ENCODE results near the gene SLIT3.

Gene SLIT3

GRCh38 chr5:168693297-168693696 lies 607.6 kb downstream of the SLIT3 start:
- no peak overlapping the region for H3K4me3 ChIP-seq (replicated peaks; ENCODE audit: low read depth, low read length)
- TF ChIP-seq CTCF (IDR thresholded peaks at IDR 0.05; ENCODE audit: low read length, missing control alignments), result no peak
- no peak for DNase-seq (ENCODE audit: low read depth)

- DNase-seq (ENCODE audit: low read depth), result no peak
- no peak overlapping the region for H3K4me3 ChIP-seq (replicated peaks; ENCODE audit: low read depth, low read length)
- no peak for TF ChIP-seq CTCF (IDR thresholded peaks at IDR 0.05; ENCODE audit: low read length, missing control alignments)
Observed at GRCh38 chr5:168691891-168692290, 609.0 kb downstream of the SLIT3 start.

- no peak for DNase-seq (ENCODE audit: low read depth)
- TF ChIP-seq CTCF (IDR thresholded peaks at IDR 0.05; ENCODE audit: low read length, missing control alignments), result no peak
- H3K4me3 ChIP-seq (replicated peaks; ENCODE audit: low read depth, low read length), result no peak overlapping the region
Observed at GRCh38 chr5:168689260-168689659, 611.7 kb downstream of the SLIT3 start.

GRCh38 chr5:168686837-168687236 lies 614.1 kb downstream of the SLIT3 start:
- TF ChIP-seq CTCF (IDR thresholded peaks at IDR 0.05; ENCODE audit: low read length, missing control alignments), result no peak
- H3K4me3 ChIP-seq (replicated peaks; ENCODE audit: low read depth, low read length), result no peak overlapping the region
- DNase-seq (ENCODE audit: low read depth), result no peak

GRCh38 chr5:168685566-168685965 lies 615.4 kb downstream of the SLIT3 start:
- no peak overlapping the region for H3K4me3 ChIP-seq (replicated peaks; ENCODE audit: low read depth, low read length)
- no peak for TF ChIP-seq CTCF (IDR thresholded peaks at IDR 0.05; ENCODE audit: low read length, missing control alignments)
- DNase-seq (ENCODE audit: low read depth), result no peak

GRCh38 chr5:168683927-168684295 lies 617.0 kb downstream of the SLIT3 start:
- no peak for TF ChIP-seq CTCF (IDR thresholded peaks at IDR 0.05; ENCODE audit: low read length, missing control alignments)
- H3K4me3 ChIP-seq (replicated peaks; ENCODE audit: low read depth, low read length), result no peak overlapping the region
- DNase-seq (ENCODE audit: low read depth), result no peak

GRCh38 chr5:168683247-168683926 lies 617.6 kb downstream of the SLIT3 start:
- no peak for DNase-seq (ENCODE audit: low read depth)

More at GRCh38 chr5:168683247-168683926, 617.6 kb downstream of the SLIT3 start:
- no peak for TF ChIP-seq CTCF (IDR thresholded peaks at IDR 0.05; ENCODE audit: low read length, missing control alignments)
- H3K4me3 ChIP-seq (replicated peaks; ENCODE audit: low read depth, low read length), result no peak overlapping the region

Measured in fibroblast of pulmonary artery (primary cell).